Activated naive CD4-positive, alpha-beta T cell treated with anti-CD3 and anti-CD28 coated beads, Interleukin-2, amount 50 U/mL, for 24 hours (primary cell): ENCODE results near the gene SRGAP3.
"Not testable (repeated sequence)": the region's sequence is repeated elsewhere in the genome, so short reads cannot be mapped to it uniquely, and the experiment has no call there.

Source experiments
- H3K27ac Mint-ChIP-seq: one replicate; pipeline ENCODE4 v1.8.0; 2021; ENCODE audit warnings: mild to moderate bottlenecking, mixed read lengths
- H3K27me3 Mint-ChIP-seq: one replicate; pipeline ENCODE4 v1.8.0; 2021; ENCODE audit warnings: mixed read lengths
- H3K36me3 Mint-ChIP-seq: one replicate; pipeline ENCODE4 v1.8.0; 2021; ENCODE audit warnings: mixed read lengths
- H3K4me1 Mint-ChIP-seq: one replicate; pipeline ENCODE4 v1.8.0; 2021; ENCODE audit warnings: mixed read lengths
- H3K4me3 Mint-ChIP-seq: one replicate; pipeline ENCODE4 v1.8.0; 2021; ENCODE audit warnings: mild to moderate bottlenecking, mixed read lengths
- H3K9me3 Mint-ChIP-seq: one replicate; pipeline ENCODE4 v1.8.0; 2021; ENCODE audit warnings: mixed read lengths

SRGAP3 gene

GRCh38 chr3:9102240-9102981 lies 147.0 kb downstream of the SRGAP3 start:
- no peaks in the 10 kb centered on the region for H3K36me3 Mint-ChIP-seq

DNA sequence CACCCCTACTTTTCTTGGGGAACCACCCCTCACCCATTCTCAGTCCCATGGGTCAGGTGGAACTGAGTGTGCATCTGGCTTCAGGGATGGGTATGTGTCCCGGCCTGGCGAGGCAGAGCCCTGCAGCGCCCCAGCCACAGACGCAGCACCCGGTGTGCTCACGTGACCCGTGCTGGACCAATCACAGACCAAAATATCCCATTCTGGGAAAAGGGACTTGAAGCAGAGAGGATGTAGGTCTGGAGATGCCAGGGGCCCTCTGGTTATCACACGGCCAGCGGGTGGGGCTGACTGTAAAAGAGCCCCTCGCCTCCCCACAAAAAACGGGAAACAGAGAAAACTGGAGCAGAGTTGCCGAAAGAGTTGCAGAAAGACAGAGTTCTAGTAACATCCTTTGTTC lies 148.2 kb downstream of the SRGAP3 start:
- no peak overlapping the region for H3K4me3 Mint-ChIP-seq
- H3K9me3 Mint-ChIP-seq: no peaks in the 10 kb centered on the region
- H3K36me3 Mint-ChIP-seq: no peaks in the 10 kb centered on the region
- no peak overlapping the region for H3K27ac Mint-ChIP-seq
- H3K4me1 Mint-ChIP-seq: no peaks in the 10 kb centered on the region
- no peaks in the 10 kb centered on the region for H3K27me3 Mint-ChIP-seq

More at GRCh38 chr3:9102240-9102981, 147.0 kb downstream of the SRGAP3 start:
- Mint-ChIP-seq H3K27me3 (no peaks in the 10 kb centered on the region), H3K9me3 (no peaks in the 10 kb centered on the region), H3K4me1 (no peaks in the 10 kb centered on the region), H3K27ac (no peak overlapping the region), H3K4me3 (no peak overlapping the region)

DNA sequence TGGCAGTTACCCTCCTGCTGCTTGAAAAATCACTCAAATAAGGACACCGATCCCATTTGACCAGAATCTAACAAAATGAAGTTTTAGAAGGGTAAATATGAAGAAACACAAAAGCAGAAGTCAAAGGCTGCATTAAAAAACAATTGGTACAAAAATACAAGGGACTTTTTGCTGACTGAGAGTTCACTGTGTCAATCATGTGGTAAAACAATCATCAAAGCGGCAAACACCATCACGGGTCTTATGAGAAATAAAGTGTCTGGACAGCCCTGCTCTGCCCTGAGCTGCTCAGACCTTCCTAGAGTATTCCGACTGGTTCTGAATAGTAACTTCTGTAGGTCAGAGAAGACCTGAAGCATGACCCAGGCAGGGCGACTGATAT lies 148.9 kb downstream of the SRGAP3 start:
- H3K4me1 Mint-ChIP-seq: no peaks in the 10 kb centered on the region
- no peak overlapping the region for H3K27ac Mint-ChIP-seq
- no peaks in the 10 kb centered on the region for H3K27me3 Mint-ChIP-seq
- H3K9me3 Mint-ChIP-seq: no peaks in the 10 kb centered on the region
- H3K36me3 Mint-ChIP-seq: no peaks in the 10 kb centered on the region
- no peak overlapping the region for H3K4me3 Mint-ChIP-seq

DNA sequence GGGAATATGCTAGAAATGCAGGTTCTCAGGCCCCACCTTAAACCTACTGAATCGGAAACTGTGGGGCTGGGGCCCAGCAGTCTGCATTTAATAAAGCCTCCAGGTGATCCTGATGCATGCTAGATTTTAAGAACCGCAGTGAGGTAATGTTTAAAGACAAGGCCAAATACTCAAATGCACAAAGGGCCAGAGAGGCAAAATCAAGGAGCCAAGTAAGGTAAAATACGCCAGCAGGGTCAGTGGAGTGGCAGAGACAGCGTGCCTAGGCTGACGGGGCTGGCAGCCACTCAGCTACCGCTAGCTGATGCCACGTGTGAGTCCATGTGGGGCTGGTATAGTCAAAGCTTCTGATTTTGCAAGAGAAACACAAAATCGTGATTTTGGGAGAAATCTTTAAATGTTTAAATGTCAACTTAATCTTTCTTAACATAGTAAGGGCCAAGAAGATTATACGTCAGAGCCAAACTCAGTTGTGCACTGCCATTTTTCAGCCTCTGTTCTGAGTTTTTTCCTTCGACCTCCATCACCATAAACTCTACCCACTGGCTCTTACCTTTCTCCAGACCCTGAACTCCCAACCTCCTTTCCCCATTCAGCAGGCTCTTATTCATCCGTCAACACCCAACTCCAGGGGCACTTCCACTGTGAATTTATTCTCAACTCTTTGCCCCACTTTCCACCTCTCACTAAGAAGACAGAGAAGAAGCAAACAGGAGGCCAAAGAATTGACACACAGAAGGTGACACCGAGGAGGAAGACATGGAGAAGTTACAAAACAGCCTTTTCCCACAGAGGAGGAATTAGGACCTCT lies 149.5 kb downstream of the SRGAP3 start:
- Mint-ChIP-seq H3K27me3 (no peaks in the 10 kb centered on the region), H3K4me1 (no peaks in the 10 kb centered on the region), H3K4me3 (no peak overlapping the region), H3K9me3 (no peaks in the 10 kb centered on the region), H3K27ac (no peak overlapping the region), H3K36me3 (no peaks in the 10 kb centered on the region)

DNA sequence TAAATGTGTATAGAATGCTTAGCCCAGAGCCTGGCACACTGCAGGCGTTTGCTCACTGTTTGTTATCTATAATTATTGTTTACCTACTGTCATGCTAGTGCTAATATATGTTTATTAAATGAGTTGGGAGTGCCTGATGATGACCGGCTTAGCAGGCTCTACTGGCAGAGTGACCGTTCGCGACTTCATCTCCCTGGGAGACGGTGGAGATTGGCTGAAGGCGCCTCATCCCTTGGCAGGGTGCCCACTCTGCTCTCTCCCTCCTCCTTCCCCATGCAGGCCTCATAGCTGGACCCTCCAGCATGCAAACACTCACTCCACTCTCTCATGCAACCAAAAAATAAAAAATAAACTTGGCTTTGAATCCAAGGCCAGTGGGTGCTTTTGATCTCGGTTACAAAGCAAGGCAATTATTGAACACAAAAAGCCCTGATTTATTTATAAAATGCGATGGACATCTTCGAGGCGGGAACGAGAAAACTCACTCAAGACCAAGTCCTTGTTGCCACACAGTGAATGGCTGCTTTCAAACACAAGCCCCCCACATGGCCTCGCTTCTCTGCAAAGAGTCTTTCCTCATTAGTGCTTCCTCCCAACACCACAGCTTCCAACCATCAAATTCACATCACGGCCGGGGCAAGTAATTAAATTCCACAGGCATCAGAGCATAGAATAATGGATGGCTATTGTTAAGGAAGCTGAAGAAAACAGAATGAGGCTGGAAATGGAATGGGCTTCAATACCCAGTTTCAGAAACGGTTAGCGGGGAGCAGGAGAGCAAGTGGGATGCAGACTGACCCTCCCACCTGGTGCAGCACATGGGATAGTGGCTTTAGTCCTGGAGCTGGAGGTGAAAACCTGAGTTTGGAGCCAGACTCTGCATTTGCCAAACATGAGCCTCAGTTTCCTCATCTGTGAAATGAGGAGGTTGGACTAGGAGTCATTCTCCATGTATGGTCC lies 150.4 kb downstream of the SRGAP3 start:
- Mint-ChIP-seq H3K4me3 (no peak overlapping the region), H3K4me1 (no peaks in the 10 kb centered on the region), H3K27me3 (no peaks in the 10 kb centered on the region), H3K36me3 (no peaks in the 10 kb centered on the region), H3K9me3 (no peaks in the 10 kb centered on the region), H3K27ac (no peak overlapping the region)

- Mint-ChIP-seq H3K27ac (no peak overlapping the region), H3K9me3 (no peaks in the 10 kb centered on the region), H3K4me1 (no peaks in the 10 kb centered on the region), H3K27me3 (no peaks in the 10 kb centered on the region), H3K4me3 (no peak overlapping the region), H3K36me3 (no peaks in the 10 kb centered on the region)
Measured at GRCh38 chr3:9097495-9097894, 152.0 kb downstream of the SRGAP3 start.

GRCh38 chr3:9091486-9092235 lies 157.8 kb downstream of the SRGAP3 start:
- Mint-ChIP-seq H3K4me1 (no peaks in the 10 kb centered on the region), H3K27ac (no peak overlapping the region), H3K9me3 (no peaks in the 10 kb centered on the region), H3K27me3 (no peaks in the 10 kb centered on the region), H3K36me3 (no peaks in the 10 kb centered on the region), H3K4me3 (no peak overlapping the region)

DNA sequence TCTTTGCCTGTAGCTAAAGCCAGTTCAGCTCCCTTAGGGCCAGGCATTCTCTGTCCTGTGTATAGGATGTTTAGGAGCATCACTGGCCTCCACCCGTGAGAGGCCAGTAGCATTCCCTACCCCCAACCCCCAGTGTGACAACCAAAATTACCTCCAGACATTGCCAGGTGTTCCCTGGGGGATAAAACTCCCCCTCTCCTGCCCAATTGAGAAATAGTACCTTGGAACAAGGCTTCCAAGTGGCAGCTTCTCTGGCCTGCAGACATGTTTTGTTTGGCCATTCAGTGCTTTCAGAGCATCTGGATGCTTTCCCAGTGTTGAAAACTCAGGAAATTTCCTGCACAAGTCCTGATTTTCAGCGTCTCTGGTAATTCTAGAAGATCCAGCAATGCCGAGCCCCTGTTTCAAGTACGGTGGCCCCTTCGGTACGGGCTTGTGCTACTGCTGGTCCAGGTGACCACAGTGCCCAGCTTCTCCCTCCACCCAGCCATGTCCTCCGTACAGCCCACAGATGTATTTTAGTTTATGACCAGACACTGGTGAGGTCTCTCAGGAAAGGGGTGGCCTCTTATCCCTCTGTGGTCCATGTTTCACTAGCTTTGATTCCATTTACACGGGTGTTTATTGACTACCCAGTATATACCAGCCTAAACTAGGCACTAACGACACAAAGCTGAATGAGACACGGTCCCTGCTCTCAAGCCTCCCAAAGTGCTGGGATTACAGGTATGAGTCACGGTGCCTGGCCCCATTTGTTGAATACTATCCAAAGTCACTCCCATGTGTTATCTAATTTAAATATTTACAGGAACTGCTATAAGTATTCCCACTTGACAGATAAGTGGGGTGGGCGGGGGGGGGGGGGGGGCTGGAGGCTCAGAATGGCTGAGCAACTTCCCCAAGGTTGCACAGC lies 160.7 kb downstream of the SRGAP3 start:
- no peaks in the 10 kb centered on the region for H3K36me3 Mint-ChIP-seq
- H3K9me3 Mint-ChIP-seq: no peaks in the 10 kb centered on the region
- H3K27ac Mint-ChIP-seq: no peak overlapping the region
- H3K4me3 Mint-ChIP-seq: no peak overlapping the region
- no peaks in the 10 kb centered on the region for H3K4me1 Mint-ChIP-seq
- no peaks in the 10 kb centered on the region for H3K27me3 Mint-ChIP-seq

- no peaks in the 10 kb centered on the region for H3K36me3 Mint-ChIP-seq
- H3K27ac Mint-ChIP-seq: no peak overlapping the region
- no peaks in the 10 kb centered on the region for H3K4me1 Mint-ChIP-seq
Measured at GRCh38 chr3:9087831-9088413, 161.5 kb downstream of the SRGAP3 start.

DNA sequence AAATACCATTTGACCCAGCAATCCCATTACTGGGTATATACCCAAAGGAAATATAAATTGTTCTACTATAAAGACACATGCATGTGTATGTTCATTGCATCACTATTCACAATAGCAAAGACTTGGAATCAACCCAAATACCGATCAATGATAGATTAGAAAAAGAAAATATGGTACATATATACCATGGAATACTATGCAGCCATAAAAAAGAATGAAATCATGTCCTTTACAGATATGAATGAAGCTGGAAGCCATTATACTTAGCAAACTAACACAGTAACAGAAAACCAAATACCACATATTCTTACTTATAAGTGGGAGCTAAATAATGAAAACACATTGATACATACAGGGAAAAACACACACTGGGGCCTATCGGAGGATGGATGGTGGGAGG lies 164.0 kb downstream of the SRGAP3 start:
- H3K36me3 Mint-ChIP-seq, H3K27me3 Mint-ChIP-seq, H3K9me3 Mint-ChIP-seq, H3K27ac Mint-ChIP-seq, H3K4me3 Mint-ChIP-seq, H3K4me1 Mint-ChIP-seq: not testable (repeated sequence)

More at GRCh38 chr3:9087831-9088413, 161.5 kb downstream of the SRGAP3 start:
- H3K4me3 Mint-ChIP-seq: no peak overlapping the region
- no peaks in the 10 kb centered on the region for H3K9me3 Mint-ChIP-seq
- no peaks in the 10 kb centered on the region for H3K27me3 Mint-ChIP-seq

DNA sequence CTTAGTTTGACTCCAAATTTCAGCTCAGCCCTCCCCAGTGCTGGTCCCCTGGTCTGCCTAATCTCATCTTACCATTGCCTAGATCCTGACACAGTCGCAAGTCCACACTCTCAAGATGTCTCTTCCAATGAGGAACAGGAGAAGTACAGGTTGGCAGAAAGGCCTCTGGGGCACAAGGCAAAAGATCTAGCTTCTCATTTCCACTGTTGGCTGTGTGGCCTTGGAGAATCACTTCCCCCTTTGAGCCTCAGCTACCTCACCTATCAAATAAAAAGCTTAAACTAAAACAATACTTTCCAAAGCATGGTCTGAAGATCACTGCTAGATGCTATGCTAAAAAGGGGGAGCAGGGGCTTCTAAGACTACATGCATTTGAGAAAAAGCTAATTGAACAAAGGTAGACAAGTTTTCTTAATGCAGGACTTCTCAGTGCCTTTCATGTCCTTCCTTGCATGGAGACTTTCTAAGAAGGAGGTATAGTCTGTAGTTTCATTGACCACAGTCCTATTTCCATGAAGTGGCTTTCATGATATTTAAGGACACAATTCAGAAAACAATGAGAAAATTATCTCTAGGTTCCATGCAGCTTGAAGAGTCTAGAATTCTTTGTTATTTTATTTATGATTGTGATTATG lies 168.1 kb downstream of the SRGAP3 start:
- Mint-ChIP-seq H3K27ac (no peak overlapping the region), H3K27me3 (no peaks in the 10 kb centered on the region), H3K9me3 (no peaks in the 10 kb centered on the region), H3K4me1 (no peaks in the 10 kb centered on the region), H3K4me3 (no peak overlapping the region), H3K36me3 (no peaks in the 10 kb centered on the region)

- Mint-ChIP-seq H3K4me1 (no peaks in the 10 kb centered on the region), H3K27ac (no peak overlapping the region), H3K9me3 (no peaks in the 10 kb centered on the region), H3K27me3 (no peaks in the 10 kb centered on the region), H3K36me3 (no peaks in the 10 kb centered on the region), H3K4me3 (no peak overlapping the region)
Measured at GRCh38 chr3:9080163-9080562, 169.3 kb downstream of the SRGAP3 start.

GRCh38 chr3:9079676-9080075 lies 169.8 kb downstream of the SRGAP3 start:
- Mint-ChIP-seq H3K27ac (no peak overlapping the region), H3K4me1 (no peaks in the 10 kb centered on the region), H3K9me3 (no peaks in the 10 kb centered on the region), H3K27me3 (no peaks in the 10 kb centered on the region), H3K36me3 (no peaks in the 10 kb centered on the region), H3K4me3 (no peak overlapping the region)
